Suprapubic skin (tissue), 4 donors: Measurements from ENCODE around the gene ELN. TPM values are rescaled to one million over a fixed set of nuclear protein-coding genes. Genes with fewer than 3 reads are reported as not detected.

Experiments used
- DNase-seq, 2 donors: peaks; one replicate each; pipeline ENCODE4 v3.0.0-alpha.2; 2019; ENCODE audit warnings: low spot score in 2 of 2
- H3K27ac ChIP-seq: fragments of 200-600 bp; sonication (generic); one replicate; pipeline ENCODE4 v1.5.1; 2019
- H3K27me3 ChIP-seq: fragments of 200-600 bp; sonication (generic); one replicate; pipeline ENCODE4 v1.5.1; 2019
- H3K36me3 ChIP-seq: fragments of 200-600 bp; sonication (generic); one replicate; pipeline ENCODE4 v1.5.1; 2019
- H3K4me1 ChIP-seq: fragments of 200-600 bp; sonication (generic); one replicate; pipeline ENCODE4 v1.5.1; 2019
- H3K4me3 ChIP-seq: fragments of 200-600 bp; sonication (generic); one replicate; pipeline ENCODE4 v1.5.1; 2019; ENCODE audit warnings: mild to moderate bottlenecking
- H3K9me3 ChIP-seq: fragments of 200-600 bp; sonication (generic); one replicate; pipeline ENCODE4 v1.5.1; 2019
- CTCF ChIP-seq, 2 donors: fragments of 200-600 bp in 1 of 2; fragments of 450-650 bp in 1 of 2; sonication (generic) in 1 of 2; IDR thresholded peaks; one replicate each; pipeline ENCODE4 v1.5.1; 2016 to 2019; ENCODE audit warnings: antibody characterized with exemption in 2 of 2, mild to moderate bottlenecking in 1 of 2, moderate library complexity in 1 of 2
- EP300 ChIP-seq: sonication (generic); formaldehyde crosslinking; IDR thresholded peaks from one replicate; pipeline ENCODE4 v1.6.1; 2017; ENCODE audit warnings: antibody characterized with exemption
- POLR2A ChIP-seq, 2 donors: fragments of 450-650 bp; IDR thresholded peaks; one replicate each; pipeline ENCODE4 v1.6.1; 2017; ENCODE audit warnings: antibody characterized with exemption in 2 of 2, mild to moderate bottlenecking in 2 of 2, moderate library complexity in 2 of 2
- POLR2AphosphoS5 ChIP-seq, 3 donors: sonication (generic); formaldehyde crosslinking; IDR thresholded peaks; one replicate each; pipeline ENCODE4 v1.6.1; 2017; ENCODE audit warnings: antibody characterized with exemption in 3 of 3
- WGBS: methylation state at CpG from one replicate; pipeline ENCODE4 v1.1.5; 2018; 5-methylcytosine and 5-hydroxymethylcytosine counted together
- total RNA-seq, 4 donors: library from RNA; depleted of rRNA; stranded (reverse); fragments of >200 nt; gene quantifications; one replicate each; pipeline ENCODE4 v1.1.0, GENCODE V29; 2016

ELN gene
- total RNA-seq, 4 donors from 2014 or later, result 7.7 to 30.7 (median 25.1) TPM

- H3K4me1 ChIP-seq, result peaks cover 89% of the 10 kb centered on the region
- no peak overlapping the region for H3K27ac ChIP-seq
- H3K27me3 ChIP-seq, result peaks cover 16% of the 10 kb centered on the region
- no peaks in the 10 kb centered on the region for H3K9me3 ChIP-seq
- TF ChIP-seq EP300 (no peak), POLR2AphosphoS5 (IDR thresholded peaks at IDR 0.05) (no peak), POLR2A (IDR thresholded peaks at IDR 0.05) (no peak), CTCF (IDR thresholded peaks at IDR 0.05) (no peak)
- WGBS, result 51% methylated on average over 12 of the region's 18 CpGs
- no peaks in the 10 kb centered on the region for H3K36me3 ChIP-seq
- peak overlapping the region; percentile 55 for H3K4me3 ChIP-seq
- no peak for DNase-seq
These were observed 1.3 kb downstream of the ELN start for GRCh38 chr7:74029089-74029785.

GRCh38 chr7:74029991-74030415 lies 2.0 kb downstream of the ELN start:
- no peak for DNase-seq
- 26% methylated on average over 6 of the region's 8 CpGs for WGBS
- H3K4me3 ChIP-seq, result peak overlapping the region; percentile 55

DNA sequence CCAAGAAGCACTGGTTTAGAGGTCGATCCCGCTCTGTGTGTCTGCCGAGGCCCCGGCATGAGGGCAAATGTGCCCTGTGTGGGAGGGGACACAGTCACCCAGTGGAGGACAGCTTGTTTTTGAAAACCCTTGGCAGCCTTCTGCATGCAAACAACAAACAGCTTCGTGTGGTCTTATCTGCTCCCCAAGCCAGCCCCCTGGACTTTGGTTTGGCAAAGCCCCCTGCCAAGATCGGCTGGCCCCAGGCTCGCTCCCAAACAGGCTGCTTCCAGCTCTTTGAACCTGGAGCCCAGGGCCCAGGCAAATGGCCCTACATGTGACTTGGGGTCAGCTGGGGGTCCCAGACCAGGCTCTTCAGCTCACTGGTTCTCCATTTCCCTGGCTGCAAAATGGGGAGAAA lies 2.9 kb downstream of the ELN start:
- Histone ChIP-seq H3K4me3 (peak overlapping the region; percentile 55), H3K4me1 (peaks cover 80% of the 10 kb centered on the region), H3K9me3 (no peaks in the 10 kb centered on the region), H3K36me3 (no peaks in the 10 kb centered on the region), H3K27me3 (peaks cover 11% of the 10 kb centered on the region), H3K27ac (peak overlapping the region; percentile 33)
- 70% methylated on average over 7 of the region's 7 CpGs for WGBS
- DNase-seq, result no peak
- TF ChIP-seq POLR2AphosphoS5 (IDR thresholded peaks at IDR 0.05), result no peak
- TF ChIP-seq POLR2A (IDR thresholded peaks at IDR 0.05), result no peak

More at GRCh38 chr7:74029991-74030415, 2.0 kb downstream of the ELN start:
- H3K4me1 ChIP-seq, result peaks cover 85% of the 10 kb centered on the region
- H3K9me3 ChIP-seq, result no peaks in the 10 kb centered on the region
- no peaks in the 10 kb centered on the region for H3K36me3 ChIP-seq
- TF ChIP-seq POLR2AphosphoS5 (IDR thresholded peaks at IDR 0.05) (no peak), EP300 (no peak), POLR2A (IDR thresholded peaks at IDR 0.05) (no peak), CTCF (IDR thresholded peaks at IDR 0.05) (no peak)
- H3K27me3 ChIP-seq, result peaks cover 13% of the 10 kb centered on the region
- no peak overlapping the region for H3K27ac ChIP-seq

DNA sequence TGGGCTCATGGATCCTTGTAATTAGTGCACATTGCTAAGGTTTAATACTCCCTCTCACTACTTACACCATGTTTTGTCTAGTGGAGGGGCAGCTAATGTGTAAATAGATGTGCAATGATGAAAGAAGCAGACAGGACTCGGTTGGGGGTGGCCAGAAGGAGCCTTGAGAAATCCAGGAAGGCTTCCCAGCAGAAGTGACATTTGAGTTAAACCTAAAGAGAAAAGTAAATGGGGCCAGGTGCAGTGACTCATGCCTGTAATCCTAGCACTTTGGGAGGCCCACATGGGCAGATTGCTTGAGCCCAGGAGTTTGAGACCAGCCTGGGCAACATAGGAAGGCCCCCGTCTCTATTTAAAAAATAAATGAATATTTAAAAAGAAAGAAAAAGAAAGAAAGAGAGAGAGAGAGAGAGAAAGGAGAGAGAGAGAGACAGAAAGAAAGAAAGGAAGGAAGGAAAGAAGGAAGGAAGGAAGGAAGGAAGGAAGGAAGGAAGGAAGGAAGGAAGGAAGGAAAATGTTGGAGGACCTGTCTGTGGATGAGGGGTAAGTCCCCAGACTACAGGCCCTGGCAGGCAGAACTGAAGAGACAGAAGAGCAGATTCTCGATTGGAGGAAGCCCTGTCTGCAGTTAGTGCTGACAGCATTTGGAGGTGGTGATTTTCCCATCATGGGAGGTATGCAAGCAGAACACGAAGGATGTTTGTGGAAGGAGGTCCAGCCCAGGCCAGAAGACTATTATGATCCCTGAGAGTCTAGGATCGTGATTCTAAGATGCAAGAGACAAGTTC lies 3.6 kb downstream of the ELN start:
- peaks cover 6% of the 10 kb centered on the region for H3K27me3 ChIP-seq
- H3K4me1 ChIP-seq, result peaks cover 73% of the 10 kb centered on the region
- H3K9me3 ChIP-seq, result no peaks in the 10 kb centered on the region
- DNase-seq, result no peak
- H3K36me3 ChIP-seq, result peaks cover 7% of the 10 kb centered on the region
- no peak for TF ChIP-seq EP300
- no peak for TF ChIP-seq POLR2A (IDR thresholded peaks at IDR 0.05)
- no peak for TF ChIP-seq POLR2AphosphoS5 (IDR thresholded peaks at IDR 0.05)
- no peak for TF ChIP-seq CTCF (IDR thresholded peaks at IDR 0.05)
- peak overlapping the region; percentile 55 for H3K4me3 ChIP-seq
- WGBS, result 30% methylated on average over 5 of the region's 5 CpGs
- peak overlapping the region; percentile 54 for H3K27ac ChIP-seq

- Histone ChIP-seq H3K36me3 (peaks cover 11% of the 10 kb centered on the region), H3K27me3 (peaks cover 6% of the 10 kb centered on the region), H3K4me1 (peaks cover 72% of the 10 kb centered on the region), H3K27ac (peak overlapping the region; percentile 68), H3K9me3 (no peaks in the 10 kb centered on the region), H3K4me3 (peak overlapping the region; percentile 55)
- DNase-seq, result no peak
- WGBS, result 15% methylated on average over 7 of the region's 8 CpGs
- TF ChIP-seq POLR2AphosphoS5 (IDR thresholded peaks at IDR 0.05) (peak in 1 of 3 donors; percentile 15), CTCF (IDR thresholded peaks at IDR 0.05) (no peak), EP300 (no peak)
These were observed 4.2 kb downstream of the ELN start for GRCh38 chr7:74032191-74032490.
